IMR-90 (cell line): ENCODE measurements around the gene RSF1.
A peak's percentile ranks its signal among the peaks of the same experiment; 100 is the strongest.

Experiments used
- MAFK ChIP-seq: IDR thresholded peaks from 2 replicates; pipeline ENCODE4 v1.6.1; 2012; ENCODE audit warnings: low read depth, low read length, improper control_type of control experiment
- POLR2A ChIP-seq: IDR thresholded peaks from 2 replicates; pipeline ENCODE4 v1.6.1; 2012; ENCODE audit warnings: mild to moderate bottlenecking, low read depth, low read length
- RAD21 ChIP-seq: IDR thresholded peaks from 2 replicates; pipeline ENCODE4 v1.6.1; 2012; ENCODE audit warnings: low read length, improper control_type of control experiment
- SMC3 ChIP-seq: fragments of 150-350 bp; IDR thresholded peaks from 2 replicates; pipeline ENCODE4 v1.6.1; 2016; ENCODE audit warnings: low read depth, mild to moderate bottlenecking, antibody characterized with exemption, low read length, moderate library complexity
- TF ChIP-seq, protein P1 (sequence below): conservative IDR thresholded peaks from 2 replicates; pipeline ENCODE4 v1.5.1; 2012; ENCODE audit warnings: mild to moderate bottlenecking, low read depth, low read length, improper control_type of control experiment
- TF ChIP-seq, protein P2 (sequence below): fragments of 150-350 bp; IDR thresholded peaks from 2 replicates; pipeline ENCODE4 v1.6.1; 2017; ENCODE audit warnings: mild to moderate bottlenecking, antibody characterized with exemption, low read length, low read depth

DNA sequence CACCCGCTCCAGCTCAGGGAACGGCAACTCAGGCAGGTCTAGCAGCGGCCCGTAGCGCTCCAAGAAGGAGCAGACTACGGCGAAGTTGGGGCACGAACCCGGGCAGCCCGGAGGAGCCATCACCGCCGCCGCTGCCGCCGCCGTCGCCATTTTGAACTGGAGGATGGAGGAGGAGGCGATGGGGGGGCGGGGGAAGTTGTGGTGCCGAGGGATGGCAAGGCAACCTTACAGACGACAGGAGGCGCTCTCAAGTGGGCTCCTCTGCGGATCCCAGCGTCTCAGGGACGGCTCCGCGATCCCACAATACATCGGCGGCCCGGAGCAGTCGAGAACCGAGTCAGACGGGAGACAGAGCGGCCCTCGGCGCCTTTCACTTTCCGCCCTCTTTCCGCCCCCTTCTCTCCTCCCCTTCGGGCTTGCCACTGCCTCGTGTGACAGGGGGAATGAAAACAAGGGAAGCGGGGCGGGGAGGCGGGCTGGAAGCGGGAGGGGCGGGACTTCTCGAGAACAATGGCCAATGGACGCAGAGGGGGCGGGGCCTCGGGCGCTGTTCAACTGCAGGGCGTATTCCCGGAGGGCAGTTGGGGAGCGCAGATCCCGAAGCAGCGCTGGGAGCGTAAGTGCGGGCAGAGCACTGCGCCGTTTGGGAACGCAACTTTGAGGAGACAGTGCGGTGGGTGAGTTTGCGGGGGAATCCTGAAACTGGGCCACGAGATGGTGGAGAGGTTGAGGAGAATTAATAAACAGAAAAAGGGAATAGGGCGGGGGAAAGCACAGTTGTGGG is at the start of gene RSF1, which contains the start of gene AAMDC:
- TF ChIP-seq POLR2A (peak; percentile 72), RAD21 (peak; percentile 71), SMC3 (peak; percentile 49), MAFK (no peak)
- TF ChIP-seq, protein P1, sequence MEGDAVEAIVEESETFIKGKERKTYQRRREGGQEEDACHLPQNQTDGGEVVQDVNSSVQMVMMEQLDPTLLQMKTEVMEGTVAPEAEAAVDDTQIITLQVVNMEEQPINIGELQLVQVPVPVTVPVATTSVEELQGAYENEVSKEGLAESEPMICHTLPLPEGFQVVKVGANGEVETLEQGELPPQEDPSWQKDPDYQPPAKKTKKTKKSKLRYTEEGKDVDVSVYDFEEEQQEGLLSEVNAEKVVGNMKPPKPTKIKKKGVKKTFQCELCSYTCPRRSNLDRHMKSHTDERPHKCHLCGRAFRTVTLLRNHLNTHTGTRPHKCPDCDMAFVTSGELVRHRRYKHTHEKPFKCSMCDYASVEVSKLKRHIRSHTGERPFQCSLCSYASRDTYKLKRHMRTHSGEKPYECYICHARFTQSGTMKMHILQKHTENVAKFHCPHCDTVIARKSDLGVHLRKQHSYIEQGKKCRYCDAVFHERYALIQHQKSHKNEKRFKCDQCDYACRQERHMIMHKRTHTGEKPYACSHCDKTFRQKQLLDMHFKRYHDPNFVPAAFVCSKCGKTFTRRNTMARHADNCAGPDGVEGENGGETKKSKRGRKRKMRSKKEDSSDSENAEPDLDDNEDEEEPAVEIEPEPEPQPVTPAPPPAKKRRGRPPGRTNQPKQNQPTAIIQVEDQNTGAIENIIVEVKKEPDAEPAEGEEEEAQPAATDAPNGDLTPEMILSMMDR, result peak; percentile 88
- TF ChIP-seq, protein P2, sequence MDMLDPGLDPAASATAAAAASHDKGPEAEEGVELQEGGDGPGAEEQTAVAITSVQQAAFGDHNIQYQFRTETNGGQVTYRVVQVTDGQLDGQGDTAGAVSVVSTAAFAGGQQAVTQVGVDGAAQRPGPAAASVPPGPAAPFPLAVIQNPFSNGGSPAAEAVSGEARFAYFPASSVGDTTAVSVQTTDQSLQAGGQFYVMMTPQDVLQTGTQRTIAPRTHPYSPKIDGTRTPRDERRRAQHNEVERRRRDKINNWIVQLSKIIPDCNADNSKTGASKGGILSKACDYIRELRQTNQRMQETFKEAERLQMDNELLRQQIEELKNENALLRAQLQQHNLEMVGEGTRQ, result no peak
